ENCODE measurements around the gene REM1.
"Not testable (repeated sequence)": the region's sequence is repeated elsewhere in the genome, so short reads cannot be mapped to it uniquely, and the experiment has no call there.

Gene REM1

GRCh38 chr20:31494131-31494530 lies 19.0 kb downstream of the REM1 start:
- Histone ChIP-seq H3K4me1 (ENCODE audit: control insufficient read depth, insufficient read depth, low read length) (peaks cover 8% of the 10 kb centered on the region), H3K9ac (ENCODE audit: low read length) (no peak overlapping the region), H3K36me3 (ENCODE audit: control insufficient read depth, insufficient read depth, low read length) (no peaks in the 10 kb centered on the region), H3K4me3 (ENCODE audit: low read length) (no peak overlapping the region), H3K27ac (ENCODE audit: low read depth, low read length) (no peak overlapping the region), H3K27me3 (ENCODE audit: control insufficient read depth, insufficient read depth, low read length) (no peaks in the 10 kb centered on the region)

GRCh38 chr20:31496761-31497295 lies 21.7 kb downstream of the REM1 start:
- Histone ChIP-seq H3K27ac (ENCODE audit: low read depth, low read length) (peak overlapping the region; percentile 60), H3K4me1 (ENCODE audit: control insufficient read depth, insufficient read depth, low read length) (peaks cover 8% of the 10 kb centered on the region), H3K27me3 (ENCODE audit: control insufficient read depth, insufficient read depth, low read length) (no peaks in the 10 kb centered on the region), H3K4me3 (ENCODE audit: low read length) (peak overlapping the region; percentile 44), H3K9ac (ENCODE audit: low read length) (no peak overlapping the region), H3K36me3 (ENCODE audit: control insufficient read depth, insufficient read depth, low read length) (no peaks in the 10 kb centered on the region)

- H3K27me3 ChIP-seq (ENCODE audit: control insufficient read depth, insufficient read depth, low read length), result no peaks in the 10 kb centered on the region
- no peak overlapping the region for H3K27ac ChIP-seq (ENCODE audit: low read depth, low read length)
- no peak overlapping the region for H3K4me3 ChIP-seq (ENCODE audit: low read length)
- no peak overlapping the region for H3K9ac ChIP-seq (ENCODE audit: low read length)
- H3K4me1 ChIP-seq (ENCODE audit: control insufficient read depth, insufficient read depth, low read length), result peaks cover 10% of the 10 kb centered on the region
- H3K36me3 ChIP-seq (ENCODE audit: control insufficient read depth, insufficient read depth, low read length), result no peaks in the 10 kb centered on the region
Measured at GRCh38 chr20:31497838-31498540, 22.9 kb downstream of the REM1 start.

GRCh38 chr20:31500527-31500926 lies 25.4 kb downstream of the REM1 start:
- Histone ChIP-seq H3K27me3 (ENCODE audit: control insufficient read depth, insufficient read depth, low read length) (no peaks in the 10 kb centered on the region), H3K4me3 (ENCODE audit: low read length) (no peak overlapping the region), H3K4me1 (ENCODE audit: control insufficient read depth, insufficient read depth, low read length) (peaks cover 11% of the 10 kb centered on the region), H3K36me3 (ENCODE audit: control insufficient read depth, insufficient read depth, low read length) (no peaks in the 10 kb centered on the region), H3K9ac (ENCODE audit: low read length) (no peak overlapping the region), H3K27ac (ENCODE audit: low read depth, low read length) (no peak overlapping the region)

GRCh38 chr20:31502884-31503673 lies 28.0 kb downstream of the REM1 start:
- H3K9ac ChIP-seq (ENCODE audit: low read length); H3K36me3 ChIP-seq (ENCODE audit: control insufficient read depth, insufficient read depth, low read length); H3K4me3 ChIP-seq (ENCODE audit: low read length); H3K27ac ChIP-seq (ENCODE audit: low read depth, low read length); H3K27me3 ChIP-seq (ENCODE audit: control insufficient read depth, insufficient read depth, low read length); H3K4me1 ChIP-seq (ENCODE audit: control insufficient read depth, insufficient read depth, low read length): not testable (repeated sequence)

GRCh38 chr20:31505903-31506302 lies 30.8 kb downstream of the REM1 start:
- H3K4me1 ChIP-seq (ENCODE audit: control insufficient read depth, insufficient read depth, low read length), result peaks cover 3% of the 10 kb centered on the region
- H3K4me3 ChIP-seq (ENCODE audit: low read length), result no peak overlapping the region
- H3K9ac ChIP-seq (ENCODE audit: low read length), result no peak overlapping the region
- H3K36me3 ChIP-seq (ENCODE audit: control insufficient read depth, insufficient read depth, low read length), result no peaks in the 10 kb centered on the region
- H3K27ac ChIP-seq (ENCODE audit: low read depth, low read length), result no peak overlapping the region
- H3K27me3 ChIP-seq (ENCODE audit: control insufficient read depth, insufficient read depth, low read length), result no peaks in the 10 kb centered on the region

GRCh38 chr20:31508517-31509244 lies 33.6 kb downstream of the REM1 start:
- Histone ChIP-seq H3K27me3 (ENCODE audit: control insufficient read depth, insufficient read depth, low read length) (no peaks in the 10 kb centered on the region), H3K4me3 (ENCODE audit: low read length) (no peak overlapping the region), H3K9ac (ENCODE audit: low read length) (no peak overlapping the region), H3K36me3 (ENCODE audit: control insufficient read depth, insufficient read depth, low read length) (no peaks in the 10 kb centered on the region), H3K4me1 (ENCODE audit: control insufficient read depth, insufficient read depth, low read length) (no peaks in the 10 kb centered on the region), H3K27ac (ENCODE audit: low read depth, low read length) (no peak overlapping the region)

- Histone ChIP-seq H3K4me1 (ENCODE audit: control insufficient read depth, insufficient read depth, low read length) (peaks cover 21% of the 10 kb centered on the region), H3K4me3 (ENCODE audit: low read length) (peak within 1 kb of the TSS; percentile 78), H3K27me3 (ENCODE audit: control insufficient read depth, insufficient read depth, low read length) (no peaks in the 10 kb centered on the region), H3K36me3 (ENCODE audit: control insufficient read depth, insufficient read depth, low read length) (no peaks in the 10 kb centered on the region), H3K9ac (ENCODE audit: low read length) (peak within 1 kb of the TSS; percentile 56), H3K27ac (ENCODE audit: low read depth, low read length) (peak within 1 kb of the TSS; percentile 39)
Measured at GRCh38 chr20:31514154-31515071, 39.3 kb downstream of the REM1 start, which contains the start of gene HM13. Gene HM13 (plus strand): TSS chr20:31514442. CDS start chr20:31514552, 110 bp downstream.

- H3K9ac ChIP-seq (ENCODE audit: low read length), result peak overlapping the region; percentile 56
- H3K27ac ChIP-seq (ENCODE audit: low read depth, low read length), result no peak overlapping the region
- H3K4me3 ChIP-seq (ENCODE audit: low read length), result peak overlapping the region; percentile 78
- H3K36me3 ChIP-seq (ENCODE audit: control insufficient read depth, insufficient read depth, low read length), result no peaks in the 10 kb centered on the region
- H3K27me3 ChIP-seq (ENCODE audit: control insufficient read depth, insufficient read depth, low read length), result no peaks in the 10 kb centered on the region
- H3K4me1 ChIP-seq (ENCODE audit: control insufficient read depth, insufficient read depth, low read length), result peaks cover 21% of the 10 kb centered on the region
Measured at GRCh38 chr20:31515072-31515774, 40.1 kb downstream of the REM1 start.

- Histone ChIP-seq H3K4me1 (ENCODE audit: control insufficient read depth, insufficient read depth, low read length) (peaks cover 21% of the 10 kb centered on the region), H3K36me3 (ENCODE audit: control insufficient read depth, insufficient read depth, low read length) (no peaks in the 10 kb centered on the region), H3K9ac (ENCODE audit: low read length) (no peak overlapping the region), H3K27me3 (ENCODE audit: control insufficient read depth, insufficient read depth, low read length) (no peaks in the 10 kb centered on the region), H3K4me3 (ENCODE audit: low read length) (peak overlapping the region; percentile 78), H3K27ac (ENCODE audit: low read depth, low read length) (no peak overlapping the region)
Measured at GRCh38 chr20:31515775-31516107, 40.7 kb downstream of the REM1 start.

GRCh38 chr20:31516166-31516565 lies 41.1 kb downstream of the REM1 start:
- Histone ChIP-seq H3K27ac (ENCODE audit: low read depth, low read length) (no peak overlapping the region), H3K4me1 (ENCODE audit: control insufficient read depth, insufficient read depth, low read length) (peaks cover 21% of the 10 kb centered on the region), H3K4me3 (ENCODE audit: low read length) (peak overlapping the region; percentile 78), H3K36me3 (ENCODE audit: control insufficient read depth, insufficient read depth, low read length) (no peaks in the 10 kb centered on the region), H3K27me3 (ENCODE audit: control insufficient read depth, insufficient read depth, low read length) (no peaks in the 10 kb centered on the region), H3K9ac (ENCODE audit: low read length) (no peak overlapping the region)

Data from rectal smooth muscle tissue (tissue), 1 donor.